GM18502 (cell line): ENCODE measurements around the gene WDR5.

Experiments
- ATAC-seq: cut with Tn5 transposase; IDR thresholded peaks from one replicate; pipeline ENCODE4 v1.9.1; 2021; ENCODE audit warnings: mild to moderate bottlenecking; ENCODE audit not compliant: unreplicated experiment, poor library complexity

WDR5 gene

GRCh38 chr9:134172198-134173126 is 36.6 kb downstream of the WDR5 start:
- no peak for ATAC-seq

DNA sequence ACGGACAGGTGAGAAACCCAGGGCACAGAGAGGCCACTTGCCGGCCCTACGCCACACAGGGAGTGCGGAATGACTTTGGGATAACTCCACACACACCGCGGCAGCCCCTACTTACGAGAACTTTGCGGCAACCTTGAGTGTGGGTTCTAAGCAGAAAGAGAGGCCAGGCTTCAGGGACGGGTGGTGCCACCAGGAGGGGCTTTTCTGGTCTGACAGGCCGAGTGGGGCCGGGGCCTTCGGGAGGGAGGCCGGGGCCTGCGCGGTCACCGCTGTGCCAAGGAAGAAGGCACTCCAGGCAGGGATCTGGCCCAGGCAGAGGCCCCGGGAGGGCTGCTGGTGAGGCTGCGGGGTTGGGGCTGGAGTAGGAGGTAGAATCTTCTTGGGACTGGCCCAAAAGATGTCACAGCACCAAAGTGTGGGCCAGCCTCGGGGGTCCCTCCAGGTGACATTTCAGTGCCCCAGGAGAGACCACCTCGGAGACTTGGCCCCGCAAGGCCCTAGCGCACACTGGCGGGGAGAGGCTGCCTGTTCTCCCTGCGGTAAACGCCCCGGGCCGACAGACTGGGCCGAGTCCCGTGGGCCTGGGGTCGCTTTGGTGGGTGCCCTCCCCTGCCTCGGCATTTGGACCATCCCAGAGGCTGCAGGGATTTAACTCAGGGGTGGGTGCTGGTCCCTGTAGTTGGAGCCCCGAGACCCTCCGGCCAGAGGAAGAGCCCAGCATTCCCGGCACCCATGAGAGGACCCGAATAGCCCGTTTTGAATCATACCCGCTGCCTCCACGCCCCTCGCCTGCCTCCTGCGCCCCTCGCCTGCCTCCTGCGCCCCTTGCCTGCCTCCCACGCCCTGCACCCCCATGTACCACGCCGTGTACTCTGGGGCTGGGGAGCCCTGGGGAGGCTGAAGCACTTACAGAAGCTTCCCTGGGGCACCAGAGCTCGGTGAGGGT is 37.5 kb downstream of the WDR5 start:
- ATAC-seq = no peak

- no peak for ATAC-seq
Measured at GRCh38 chr9:134174073-134174449, 38.2 kb downstream of the WDR5 start.

GRCh38 chr9:134174526-134175290 is 38.8 kb downstream of the WDR5 start:
- ATAC-seq = no peak

DNA sequence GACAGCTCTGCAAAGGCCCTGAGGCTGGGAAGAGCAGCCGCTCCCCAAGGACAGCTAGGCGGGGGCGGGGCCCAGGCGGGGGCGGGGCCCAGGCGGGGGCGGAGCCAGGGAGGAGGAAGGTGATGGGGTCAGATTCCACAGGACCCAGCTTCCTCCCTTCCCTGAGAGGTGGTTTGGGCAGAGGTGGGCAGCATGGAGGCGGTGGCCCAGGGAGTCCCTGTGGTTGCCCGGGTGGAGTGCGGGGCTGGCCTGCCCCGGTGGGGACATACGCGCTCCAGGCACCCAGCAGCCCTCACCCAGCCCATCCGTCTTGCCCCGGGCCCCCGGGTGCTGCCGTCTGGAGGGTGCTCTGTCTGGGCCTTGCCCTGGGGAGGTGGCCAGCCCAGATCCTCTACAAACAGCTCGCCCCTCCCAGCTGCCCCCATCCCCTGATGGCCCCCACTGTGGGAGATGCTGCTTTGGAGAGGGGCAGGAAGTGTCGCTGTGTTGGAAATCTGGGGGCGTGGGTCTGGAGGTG is 39.5 kb downstream of the WDR5 start:
- ATAC-seq = no peak

GRCh38 chr9:134175808-134176598 is 40.1 kb downstream of the WDR5 start:
- ATAC-seq = no peak

DNA sequence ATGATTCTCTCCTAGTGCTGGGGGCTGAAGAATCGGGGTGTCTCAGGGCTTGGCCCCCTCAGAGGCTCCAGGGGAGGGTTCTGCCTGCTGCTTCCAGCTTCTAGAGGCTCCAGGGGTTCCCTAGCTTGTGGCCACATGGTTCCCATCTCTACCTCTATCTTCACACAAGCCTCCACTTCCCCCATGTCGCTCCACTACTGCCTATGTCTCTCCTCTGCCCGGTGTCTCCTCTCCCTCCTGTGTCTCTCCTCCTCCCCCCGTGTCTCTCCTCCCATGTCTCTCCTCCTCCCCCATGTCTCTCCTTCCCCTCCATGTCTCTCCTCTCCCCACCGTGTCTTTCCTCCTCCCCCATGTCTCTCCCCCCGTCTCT is 40.7 kb downstream of the WDR5 start:
- no peak for ATAC-seq

- ATAC-seq = no peak
Measured at GRCh38 chr9:134177186-134177585, 41.3 kb downstream of the WDR5 start.

- ATAC-seq = no peak
Measured at GRCh38 chr9:134177624-134178393, 41.9 kb downstream of the WDR5 start.

- ATAC-seq = no peak
Measured at GRCh38 chr9:134178394-134178767, 42.5 kb downstream of the WDR5 start.

DNA sequence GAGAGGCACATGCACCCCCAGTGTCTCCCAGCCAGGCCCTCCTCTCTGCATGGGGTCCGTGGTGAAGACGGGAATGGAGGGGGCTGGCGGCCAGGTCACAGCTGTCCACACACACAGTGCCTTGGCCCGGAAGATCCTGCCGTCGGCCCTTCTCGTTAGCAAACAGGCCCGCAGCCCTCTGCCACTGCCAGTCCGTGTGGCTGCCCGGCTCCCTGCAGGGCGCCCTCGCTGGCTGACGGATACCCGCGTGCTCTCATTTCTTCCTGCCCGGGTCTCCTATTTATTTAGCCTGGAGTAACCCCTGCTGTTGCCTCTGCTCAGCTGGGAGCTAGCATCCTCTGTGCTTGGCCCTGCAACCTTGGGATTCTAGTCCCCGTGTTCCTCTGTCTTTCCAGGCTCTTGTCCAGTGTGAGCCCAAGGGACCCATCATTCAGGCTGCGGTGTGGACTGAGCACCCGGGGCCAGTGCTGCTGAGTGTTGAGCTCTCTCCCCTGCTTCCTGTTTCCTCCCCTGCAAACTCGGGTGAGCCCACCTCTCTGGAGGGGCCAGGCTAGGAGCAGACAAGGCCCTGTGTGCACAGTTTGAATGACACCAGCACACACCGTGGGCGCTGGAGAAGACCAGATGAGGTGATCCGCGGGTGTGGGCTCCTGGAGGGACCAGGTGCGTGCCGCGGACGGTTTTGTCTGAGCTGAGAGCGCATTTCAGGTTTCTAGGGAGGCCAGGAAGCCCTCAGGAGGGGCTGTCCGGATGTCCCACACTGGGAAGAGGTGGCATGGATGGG is 43.1 kb downstream of the WDR5 start:
- no peak for ATAC-seq

GRCh38 chr9:134179595-134179917 is 43.7 kb downstream of the WDR5 start:
- no peak for ATAC-seq

- no peak for ATAC-seq
Measured at GRCh38 chr9:134179918-134180785, 44.3 kb downstream of the WDR5 start.

DNA sequence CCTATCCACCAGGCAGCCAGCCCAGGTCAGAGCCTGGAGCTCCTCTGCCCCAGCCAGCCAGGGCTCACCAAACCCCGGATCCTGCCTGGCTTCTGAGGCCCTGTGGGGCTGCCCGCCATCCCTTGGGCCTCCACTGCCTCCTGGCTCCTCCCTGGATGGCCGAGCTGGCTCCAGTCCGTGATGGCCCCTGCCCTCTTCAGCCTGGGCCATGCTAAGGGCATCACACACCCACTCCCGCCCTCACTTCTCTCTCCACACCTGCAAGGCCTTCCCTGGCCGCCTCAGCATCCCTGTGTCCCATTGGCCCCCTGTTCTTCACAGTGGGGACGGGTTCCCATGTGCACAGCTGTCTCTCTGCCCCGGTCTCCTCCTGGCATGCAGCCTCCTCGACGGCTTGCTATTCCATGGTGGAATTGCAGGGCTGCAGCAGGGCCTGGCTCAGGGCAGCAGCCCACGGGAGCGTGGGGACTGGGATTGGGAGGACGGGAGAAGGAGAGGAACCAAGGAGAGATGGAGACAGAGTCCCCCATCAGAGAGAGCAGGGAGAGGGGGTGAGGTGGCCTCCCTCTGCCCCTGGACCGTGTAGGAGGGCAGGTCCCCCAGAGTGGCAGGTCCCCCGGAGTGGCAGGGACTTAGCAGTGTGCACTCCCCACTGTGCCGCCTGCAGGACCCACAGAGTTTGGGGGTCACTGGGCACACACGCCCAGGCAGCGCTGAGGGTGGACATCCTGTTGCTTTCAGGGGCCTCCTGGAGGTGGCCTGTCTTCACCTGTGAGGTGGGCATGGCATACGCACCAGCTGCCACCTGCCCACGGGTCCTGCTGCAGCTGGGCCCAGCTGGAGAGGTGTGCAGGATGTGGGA is 45.1 kb downstream of the WDR5 start:
- no peak for ATAC-seq

DNA sequence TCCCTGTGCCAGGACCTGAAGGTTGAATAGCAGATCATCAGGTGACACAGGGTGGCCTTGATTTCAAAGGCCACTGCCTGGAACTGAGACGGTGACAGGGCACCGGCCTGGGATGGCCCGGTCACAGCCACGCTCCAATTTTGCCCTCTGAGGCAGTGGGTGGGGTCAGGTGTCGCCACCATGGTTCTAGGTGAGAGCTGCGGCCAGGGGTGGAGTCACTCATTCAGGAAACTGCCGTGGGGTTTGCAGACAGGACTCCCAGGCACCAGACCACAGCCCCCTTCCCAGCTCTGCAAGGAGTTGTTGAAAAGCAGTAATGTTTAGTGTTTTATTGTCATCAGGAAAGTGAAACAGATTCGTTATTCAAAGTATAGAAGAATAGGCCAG is 45.8 kb downstream of the WDR5 start:
- ATAC-seq = no peak

- ATAC-seq = no peak
Measured at GRCh38 chr9:134182554-134183085, 46.7 kb downstream of the WDR5 start.
